ENCODE measurements around the gene FBN2.
"Not testable (repeated sequence)": the region's sequence is repeated elsewhere in the genome, so short reads cannot be mapped to it uniquely, and the experiment has no call there.

The FBN2 gene

DNA sequence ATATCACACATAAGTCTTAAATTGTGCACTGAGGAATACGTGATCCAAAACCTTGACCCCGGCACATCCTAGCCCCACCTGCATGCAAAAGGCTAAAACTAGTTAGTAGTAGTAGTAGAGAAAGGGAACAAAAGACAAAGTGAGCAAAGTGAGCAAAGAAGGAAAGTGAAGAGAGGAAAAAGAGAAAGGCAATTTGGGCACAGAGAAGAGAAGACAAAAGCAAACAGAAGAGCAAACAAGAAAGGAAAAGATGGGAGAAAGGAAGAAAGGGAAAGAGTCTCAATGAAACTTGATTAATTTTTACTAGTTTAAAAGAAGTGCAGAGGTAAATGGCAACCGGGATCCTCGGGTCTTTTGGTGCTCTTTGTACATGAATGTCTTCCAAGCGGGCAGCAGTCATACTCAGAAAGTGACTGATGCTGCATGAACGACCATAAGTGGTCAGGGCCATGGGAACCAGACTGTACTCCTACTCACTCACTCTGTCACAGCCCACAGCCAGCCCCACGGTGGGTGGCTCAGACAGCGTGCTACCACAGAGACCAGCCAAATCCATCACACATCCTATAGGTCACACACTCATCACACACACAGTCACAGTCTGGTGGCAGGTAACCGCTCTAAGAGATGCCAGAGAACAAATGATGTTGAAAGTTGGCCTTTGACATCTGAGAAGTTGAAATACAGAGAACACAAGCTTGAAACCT, 203.9 kb downstream of the FBN2 start:
- in situ Hi-C loops (cut with MboI; ENCODE audit: low sequenced_read_pairs, unreplicated experiment), result no loop called here
- TF ChIP-seq, protein P1, sequence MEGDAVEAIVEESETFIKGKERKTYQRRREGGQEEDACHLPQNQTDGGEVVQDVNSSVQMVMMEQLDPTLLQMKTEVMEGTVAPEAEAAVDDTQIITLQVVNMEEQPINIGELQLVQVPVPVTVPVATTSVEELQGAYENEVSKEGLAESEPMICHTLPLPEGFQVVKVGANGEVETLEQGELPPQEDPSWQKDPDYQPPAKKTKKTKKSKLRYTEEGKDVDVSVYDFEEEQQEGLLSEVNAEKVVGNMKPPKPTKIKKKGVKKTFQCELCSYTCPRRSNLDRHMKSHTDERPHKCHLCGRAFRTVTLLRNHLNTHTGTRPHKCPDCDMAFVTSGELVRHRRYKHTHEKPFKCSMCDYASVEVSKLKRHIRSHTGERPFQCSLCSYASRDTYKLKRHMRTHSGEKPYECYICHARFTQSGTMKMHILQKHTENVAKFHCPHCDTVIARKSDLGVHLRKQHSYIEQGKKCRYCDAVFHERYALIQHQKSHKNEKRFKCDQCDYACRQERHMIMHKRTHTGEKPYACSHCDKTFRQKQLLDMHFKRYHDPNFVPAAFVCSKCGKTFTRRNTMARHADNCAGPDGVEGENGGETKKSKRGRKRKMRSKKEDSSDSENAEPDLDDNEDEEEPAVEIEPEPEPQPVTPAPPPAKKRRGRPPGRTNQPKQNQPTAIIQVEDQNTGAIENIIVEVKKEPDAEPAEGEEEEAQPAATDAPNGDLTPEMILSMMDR (IDR thresholded peaks at IDR 0.05; ENCODE audit: borderline replicate concordance, control extremely low read depth, extremely low read depth, insufficient read depth, missing control alignments), result no peak
- DNase-seq (ENCODE audit: low spot score), result no peak

DNA sequence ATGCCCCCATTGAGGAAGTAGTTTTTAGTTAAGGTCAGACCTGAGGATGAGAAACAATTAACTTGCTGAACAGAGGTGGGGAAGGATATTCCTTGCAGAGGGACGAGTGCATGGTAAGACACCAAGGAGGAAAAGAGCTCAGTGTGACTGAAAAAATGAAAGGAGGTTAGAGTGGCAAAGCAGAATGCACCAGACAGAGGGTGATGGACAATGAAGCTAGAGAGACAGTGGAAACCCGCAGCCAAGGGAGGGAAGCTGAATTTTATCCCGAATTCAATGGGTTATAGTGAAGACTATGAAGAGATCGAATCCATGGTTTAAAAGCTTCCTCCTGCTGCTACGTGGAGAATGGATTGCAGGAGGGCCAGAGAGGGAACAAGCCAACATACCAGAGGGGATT, 206.8 kb downstream of the FBN2 start:
- TF ChIP-seq, protein P1 (IDR thresholded peaks at IDR 0.05; ENCODE audit: borderline replicate concordance, control extremely low read depth, extremely low read depth, insufficient read depth, missing control alignments), result no peak
- in situ Hi-C loops (cut with MboI; ENCODE audit: low sequenced_read_pairs, unreplicated experiment), result no loop called here
- DNase-seq (ENCODE audit: low spot score), result no peak

DNA sequence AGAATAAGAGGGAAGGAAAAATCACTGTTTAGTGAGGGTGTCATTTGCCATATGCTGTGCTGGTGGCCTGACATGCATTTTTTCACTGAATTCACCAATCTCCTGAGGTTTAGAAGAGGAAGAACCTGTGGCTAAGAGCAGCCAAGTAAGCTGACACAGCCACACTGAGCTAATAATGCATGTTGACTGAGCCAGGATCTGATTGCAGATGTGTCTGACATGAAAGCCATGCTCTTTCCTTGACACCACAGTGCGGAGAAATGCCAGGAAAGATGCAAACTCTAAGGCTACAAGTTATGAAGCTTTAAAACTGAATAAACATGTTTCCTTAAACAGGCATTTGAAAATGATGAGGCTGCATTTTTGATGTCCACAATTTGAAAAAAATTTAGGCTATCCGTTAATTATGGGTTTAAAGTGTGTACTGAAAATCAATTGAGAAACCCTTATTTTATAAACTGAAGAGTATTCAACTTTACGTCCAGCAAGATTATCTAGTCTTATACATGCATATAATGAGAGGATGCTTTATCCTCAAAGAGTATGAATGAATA, 208.6 kb downstream of the FBN2 start:
- in situ Hi-C loops (cut with MboI; ENCODE audit: low sequenced_read_pairs, unreplicated experiment), result no loop called here

DNA sequence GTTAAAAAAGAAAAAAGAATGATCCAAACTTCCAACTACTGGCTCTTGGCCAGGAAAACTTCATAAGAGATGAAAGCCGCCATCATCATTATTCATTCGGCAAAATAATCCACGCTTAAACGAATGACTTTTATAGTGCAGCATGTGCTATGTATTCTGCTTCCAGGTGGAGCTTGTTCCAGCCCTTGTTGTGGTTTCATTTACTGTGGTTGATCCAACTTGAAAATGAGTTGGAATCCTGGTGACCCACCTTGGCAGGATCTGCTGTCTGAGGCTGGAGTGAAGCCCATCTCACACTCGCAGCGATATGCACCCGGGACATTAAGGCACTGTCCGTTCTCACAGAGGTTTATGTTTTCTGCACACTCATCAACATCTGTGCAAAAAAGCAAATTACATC, 209.6 kb downstream of the FBN2 start:
- in situ Hi-C loops (cut with MboI; ENCODE audit: low sequenced_read_pairs, unreplicated experiment), result no loop called here
- no peak for DNase-seq (ENCODE audit: low spot score)
- TF ChIP-seq, protein P1 (IDR thresholded peaks at IDR 0.05; ENCODE audit: borderline replicate concordance, control extremely low read depth, extremely low read depth, insufficient read depth, missing control alignments), result no peak

More for the DNA sequence above, 208.6 kb downstream of the FBN2 start:
- no peak for DNase-seq (ENCODE audit: low spot score)
- TF ChIP-seq, protein P1 (IDR thresholded peaks at IDR 0.05; ENCODE audit: borderline replicate concordance, control extremely low read depth, extremely low read depth, insufficient read depth, missing control alignments), result no peak

DNA sequence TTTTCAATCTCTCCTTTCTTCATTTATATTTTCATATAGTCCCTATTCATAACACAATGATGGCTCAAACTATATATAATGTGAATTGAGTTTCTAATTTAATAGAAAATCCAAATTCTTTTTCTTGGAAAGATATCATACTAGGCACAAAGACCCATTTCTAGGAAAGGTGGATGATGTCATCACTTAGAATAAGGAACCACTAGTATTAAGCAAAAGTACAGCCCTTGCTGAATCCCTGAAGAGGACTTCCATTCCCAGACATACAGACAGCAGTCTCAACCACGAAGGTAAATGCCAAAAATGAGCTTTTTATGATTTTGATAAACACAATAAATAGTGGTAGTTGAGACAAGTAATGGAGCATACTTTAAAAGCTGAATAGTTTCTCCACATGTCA, 210.0 kb downstream of the FBN2 start:
- TF ChIP-seq, protein P1 (IDR thresholded peaks at IDR 0.05; ENCODE audit: borderline replicate concordance, control extremely low read depth, extremely low read depth, insufficient read depth, missing control alignments), result no peak
- in situ Hi-C loops (cut with MboI; ENCODE audit: low sequenced_read_pairs, unreplicated experiment), result no loop called here
- no peak for DNase-seq (ENCODE audit: low spot score)

DNA sequence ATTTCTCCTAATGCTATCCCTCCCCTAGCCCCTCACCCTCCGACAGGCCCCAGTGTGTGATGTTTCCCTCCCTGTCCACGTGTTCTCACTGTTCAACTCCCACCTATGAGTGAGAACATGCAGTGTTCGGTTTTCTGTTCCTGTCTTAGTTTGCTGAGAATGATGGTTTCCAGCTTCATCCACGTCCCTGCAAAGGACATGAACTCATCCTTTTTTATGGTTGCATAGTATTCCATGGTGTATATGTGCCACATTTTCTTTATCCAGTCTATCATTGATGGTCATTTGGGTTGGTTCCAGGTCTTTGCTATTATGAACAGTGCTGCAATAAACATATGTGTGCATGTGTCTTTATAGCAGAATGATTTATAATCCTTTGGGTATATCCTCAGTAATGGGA, 216.6 kb downstream of the FBN2 start:
- DNase-seq (ENCODE audit: low spot score); in situ Hi-C loops (cut with MboI; ENCODE audit: low sequenced_read_pairs, unreplicated experiment): not testable (repeated sequence)

DNA sequence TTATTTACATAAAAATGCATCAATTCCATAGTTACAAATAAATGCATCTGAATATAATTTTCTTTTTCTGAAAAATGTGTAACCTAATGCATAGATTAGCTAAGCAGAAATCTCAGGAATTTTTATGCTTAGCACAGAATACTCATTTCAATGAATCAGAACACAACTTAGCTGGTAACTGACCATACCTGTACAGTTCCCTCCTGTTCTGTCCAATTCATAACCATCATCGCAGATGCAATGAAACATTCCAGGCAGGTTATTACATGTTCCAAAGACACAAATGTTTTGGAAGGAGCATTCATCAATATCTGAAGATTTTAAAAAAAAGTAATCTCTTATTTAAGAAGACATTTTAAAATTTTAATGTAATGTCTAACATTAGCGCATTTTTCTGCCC, 219.4 kb downstream of the FBN2 start:
- TF ChIP-seq, protein P1 (IDR thresholded peaks at IDR 0.05; ENCODE audit: borderline replicate concordance, control extremely low read depth, extremely low read depth, insufficient read depth, missing control alignments), result no peak
- in situ Hi-C loops (cut with MboI; ENCODE audit: low sequenced_read_pairs, unreplicated experiment), result no loop called here
- DNase-seq (ENCODE audit: low spot score), result no peak
